Umbilical cord (tissue), 2 donors: ENCODE results near the gene PPP2R2C. TPM values are rescaled to one million over a fixed set of nuclear protein-coding genes. Genes with fewer than 3 reads are reported as not detected.

Experiments used
- DNase-seq: peaks from one replicate; pipeline ENCODE4 v3.0.0-alpha.2; 2015; ENCODE audit warnings: low spot score
- total RNA-seq: library from RNA; depleted of rRNA; stranded (reverse); fragments of >200 nt; gene quantifications from one replicate; pipeline ENCODE4 v1.2.3, GENCODE V29; 2014; ENCODE audit warnings: low replicate concordance; ENCODE audit not compliant: insufficient read depth

The PPP2R2C gene
- total RNA-seq, 1 donor from 2014 or later: 2.9 TPM

GRCh38 chr4:6404611-6405396, 67.6 kb downstream of the PPP2R2C start:
- DNase-seq: no peak

GRCh38 chr4:6403400-6403685, 69.1 kb downstream of the PPP2R2C start:
- no peak for DNase-seq

- no peak for DNase-seq
These were observed 69.6 kb downstream of the PPP2R2C start for GRCh38 chr4:6402566-6403399.

- no peak for DNase-seq
These were observed 70.6 kb downstream of the PPP2R2C start for GRCh38 chr4:6401797-6402196.

GRCh38 chr4:6396696-6397236, 75.6 kb downstream of the PPP2R2C start:
- no peak for DNase-seq

GRCh38 chr4:6395466-6396228, 76.8 kb downstream of the PPP2R2C start:
- no peak for DNase-seq

- no peak for DNase-seq
These were observed 77.7 kb downstream of the PPP2R2C start for GRCh38 chr4:6394671-6395081.

GRCh38 chr4:6393544-6394475, 78.6 kb downstream of the PPP2R2C start:
- DNase-seq: no peak

GRCh38 chr4:6393066-6393465, 79.3 kb downstream of the PPP2R2C start:
- DNase-seq: no peak

GRCh38 chr4:6392407-6392806, 80.0 kb downstream of the PPP2R2C start:
- no peak for DNase-seq

GRCh38 chr4:6391852-6392188, 80.6 kb downstream of the PPP2R2C start:
- no peak for DNase-seq

GRCh38 chr4:6391186-6391851, 81.1 kb downstream of the PPP2R2C start:
- DNase-seq: no peak

- DNase-seq: no peak
These were observed 82.1 kb downstream of the PPP2R2C start for GRCh38 chr4:6390356-6390755.

- DNase-seq: no peak
These were observed 83.1 kb downstream of the PPP2R2C start for GRCh38 chr4:6389142-6389825.

- no peak for DNase-seq
These were observed 83.7 kb downstream of the PPP2R2C start for GRCh38 chr4:6388713-6389112.

- no peak for DNase-seq
These were observed 84.5 kb downstream of the PPP2R2C start for GRCh38 chr4:6387946-6388345.

GRCh38 chr4:6386091-6386490, 86.3 kb downstream of the PPP2R2C start:
- no peak for DNase-seq

GRCh38 chr4:6385288-6385687, 87.1 kb downstream of the PPP2R2C start:
- no peak for DNase-seq

- no peak for DNase-seq
These were observed 87.9 kb downstream of the PPP2R2C start for GRCh38 chr4:6384541-6384940.

- DNase-seq: no peak
These were observed 88.5 kb downstream of the PPP2R2C start for GRCh38 chr4:6383929-6384328.
